GM19023 (cell line): ENCODE data around the gene GRK1.
"Not testable (repeated sequence)": the region's sequence is repeated elsewhere in the genome, so short reads cannot be mapped to it uniquely, and the experiment has no call there.

Experiments
- ATAC-seq: cut with Tn5 transposase; IDR thresholded peaks from one replicate; pipeline ENCODE4 v1.9.1; 2021; ENCODE audit warnings: mild to moderate bottlenecking, moderate library complexity; ENCODE audit not compliant: unreplicated experiment

The GRK1 gene

GRCh38 chr13:113666951-113667701 is at the start of gene GRK1:
Gene GRK1, plus strand, starts transcription at chr13:113667219. Its CDS starts 168 bp downstream, at chr13:113667387.
- no peak for ATAC-seq

- no peak for ATAC-seq
Measured at GRCh38 chr13:113617961-113618360, 49.1 kb upstream of the GRK1 start.

GRCh38 chr13:113618455-113618854 is 48.6 kb upstream of the GRK1 start:
- no peak for ATAC-seq

- no peak for ATAC-seq
Measured at GRCh38 chr13:113620036-113620796, 46.8 kb upstream of the GRK1 start.

GRCh38 chr13:113621046-113621445 is 46.0 kb upstream of the GRK1 start:
- no peak for ATAC-seq

GRCh38 chr13:113621498-113621897 is 45.5 kb upstream of the GRK1 start:
- ATAC-seq: not testable (repeated sequence)

GRCh38 chr13:113621986-113622550 is 45.0 kb upstream of the GRK1 start:
- not testable (repeated sequence) for ATAC-seq

GRCh38 chr13:113622791-113623490 is 44.1 kb upstream of the GRK1 start:
- no peak for ATAC-seq

- no peak for ATAC-seq
Measured at GRCh38 chr13:113623491-113624234, 43.4 kb upstream of the GRK1 start.

- ATAC-seq: no peak
Measured at GRCh38 chr13:113624235-113624587, 42.8 kb upstream of the GRK1 start.

- not testable (repeated sequence) for ATAC-seq
Measured at GRCh38 chr13:113624640-113625304, 42.2 kb upstream of the GRK1 start.

- ATAC-seq: no peak
Measured at GRCh38 chr13:113625965-113626721, 40.9 kb upstream of the GRK1 start.

- no peak for ATAC-seq
Measured at GRCh38 chr13:113627136-113627535, 39.9 kb upstream of the GRK1 start.

- ATAC-seq: no peak
Measured at GRCh38 chr13:113628291-113629270, 38.4 kb upstream of the GRK1 start.

GRCh38 chr13:113629866-113630265 is 37.2 kb upstream of the GRK1 start:
- no peak for ATAC-seq

GRCh38 chr13:113630296-113630695 is 36.7 kb upstream of the GRK1 start:
- no peak for ATAC-seq

GRCh38 chr13:113630804-113631203 is 36.2 kb upstream of the GRK1 start:
- ATAC-seq: no peak
